LNCAP (cell line): ENCODE results near the gene AGRP.

Experiments
- CTCF ChIP-seq: fragments of 450-650 bp; IDR thresholded peaks from 2 replicates; pipeline ENCODE4 v1.5.1; 2017; ENCODE audit warnings: mild to moderate bottlenecking

AGRP gene

GRCh38 chr16:67514382-67514828 lies 31.1 kb upstream of the AGRP start:
- TF ChIP-seq CTCF: peak; percentile 70

GRCh38 chr16:67509016-67509415 lies 25.7 kb upstream of the AGRP start:
- no peak for TF ChIP-seq CTCF

- TF ChIP-seq CTCF: no peak
These were observed 23.1 kb upstream of the AGRP start for GRCh38 chr16:67506468-67506867.

GRCh38 chr16:67504031-67505021 lies 21.0 kb upstream of the AGRP start:
- TF ChIP-seq CTCF: no peak

GRCh38 chr16:67499106-67499505 lies 15.8 kb upstream of the AGRP start:
- TF ChIP-seq CTCF: no peak

GRCh38 chr16:67490335-67491096 lies 7.2 kb upstream of the AGRP start:
- no peak for TF ChIP-seq CTCF

DNA sequence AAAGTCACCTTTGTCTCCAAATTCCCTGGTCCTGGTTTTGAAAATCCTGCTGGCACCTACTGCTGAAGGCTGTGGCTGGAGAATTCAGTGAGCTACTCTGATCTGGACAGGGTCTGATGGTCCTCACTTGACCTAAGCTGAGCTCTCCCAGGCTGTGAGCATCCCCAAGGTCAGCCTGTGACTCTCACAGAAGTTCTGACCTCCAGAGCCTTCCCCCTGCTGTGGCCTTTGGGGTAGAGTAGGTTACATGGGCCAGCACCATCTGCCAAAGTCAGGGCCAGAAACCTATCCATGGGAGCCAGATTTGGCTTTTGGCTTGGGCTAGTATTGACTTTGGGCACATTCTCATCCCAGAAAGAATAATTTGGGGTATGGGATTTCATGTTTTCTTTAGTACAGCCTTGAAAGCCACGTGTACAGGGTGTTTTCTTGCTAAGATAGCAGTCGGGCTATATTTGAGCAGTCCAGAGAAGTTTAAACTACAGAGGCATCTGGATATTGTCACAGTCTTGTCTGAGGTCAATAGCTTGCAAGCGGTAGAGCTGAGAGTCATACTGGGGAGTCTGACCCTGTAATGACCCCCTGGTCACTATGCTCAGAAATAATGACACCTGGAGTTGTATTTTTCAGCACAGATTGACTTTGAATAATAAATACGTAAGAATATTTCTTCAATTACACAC lies 6.2 kb upstream of the AGRP start:
- TF ChIP-seq CTCF: no peak
